Endodermal cell (in vitro differentiated cells): ENCODE measurements around the gene ASTN2. TPM values are rescaled to one million over a fixed set of nuclear protein-coding genes. Genes with fewer than 3 reads are reported as not detected.

ENCODE experiments used
- DNase-seq: peaks from one replicate; pipeline ENCODE4 v3.0.0-alpha.2; 2017
- H3K27ac ChIP-seq: 2 replicates; pipeline ENCODE4 v1.5.1; 2013; ENCODE audit warnings: mild to moderate bottlenecking, low read depth, low read length, moderate library complexity
- H3K27me3 ChIP-seq: 2 replicates; pipeline ENCODE4 v1.6.1; 2013; ENCODE audit warnings: mild to moderate bottlenecking, low read length, moderate library complexity; ENCODE audit not compliant: insufficient read depth, control insufficient read depth, poor library complexity, severe bottlenecking
- H3K36me3 ChIP-seq: 2 replicates; pipeline ENCODE4 v1.7.0; 2013; ENCODE audit warnings: mild to moderate bottlenecking, low read length, moderate library complexity; ENCODE audit not compliant: control insufficient read depth, insufficient read depth
- H3K4me1 ChIP-seq: one replicate; pipeline ENCODE4 v1.7.0; 2013; ENCODE audit warnings: low read length; ENCODE audit not compliant: control insufficient read depth, insufficient read depth
- H3K4me3 ChIP-seq: 2 replicates; pipeline ENCODE4 v1.5.1; 2013; ENCODE audit warnings: mild to moderate bottlenecking, low read length, moderate library complexity
- H3K9ac ChIP-seq: 2 replicates; pipeline ENCODE4 v1.6.1; 2013; ENCODE audit warnings: mild to moderate bottlenecking, low read length, moderate library complexity; ENCODE audit not compliant: poor library complexity, severe bottlenecking; ENCODE audit errors: extremely low read depth
- H3K9me3 ChIP-seq: 2 replicates; pipeline ENCODE4 v1.6.1; 2013; ENCODE audit warnings: mild to moderate bottlenecking, low read length, moderate library complexity; ENCODE audit not compliant: control insufficient read depth
- H3K27ac Mint-ChIP-seq: 2 replicates; pipeline ENCODE4 v1.8.0; 2020; ENCODE audit warnings: mixed read lengths
- H3K27me3 Mint-ChIP-seq: 2 replicates; pipeline ENCODE4 v1.8.0; 2021; ENCODE audit warnings: mild to moderate bottlenecking, mixed read lengths; ENCODE audit not compliant: insufficient read depth
- H3K36me3 Mint-ChIP-seq: 2 replicates; pipeline ENCODE4 v1.8.0; 2020; ENCODE audit warnings: low read depth, mixed read lengths
- H3K4me1 Mint-ChIP-seq: 2 replicates; pipeline ENCODE4 v1.8.0; 2020; ENCODE audit warnings: mixed read lengths
- H3K4me3 Mint-ChIP-seq: 2 replicates; pipeline ENCODE4 v1.8.0; 2020; ENCODE audit warnings: mild to moderate bottlenecking, moderate library complexity, mixed read lengths
- H3K9me3 Mint-ChIP-seq: 2 replicates; pipeline ENCODE4 v1.8.0; 2020; ENCODE audit warnings: mild to moderate bottlenecking, mixed read lengths
- WGBS, 2 experiments: methylation state at CpG; one replicate each; pipeline versions ENCODE4 v1.1.5 to v1.1.7; 2013; ENCODE audit warnings: missing lambda C conversion rate in 2 of 2, mixed read lengths in 1 of 2; ENCODE audit not compliant: insufficient coverage in 1 of 2, insufficient read length in 1 of 2; 5-methylcytosine and 5-hydroxymethylcytosine counted together
- total RNA-seq, 2 donors: library from RNA; stranded (reverse); fragmentation: NEBNext Ultra II Directional in 1 of 2; extraction: Animal tissue kit (Norgen Biotek cat#: 25700) in 1 of 2; gene quantifications; 2 replicates in 1 of 2; 3 replicates in 1 of 2; pipeline ENCODE4 v1.2.1, GENCODE V29; 2021
- TF ChIP-seq, protein P1 (sequence below): fragments of 200-600 bp; sonication (generic); conservative IDR thresholded peaks from 2 replicates; pipeline ENCODE4 v1.5.0; 2021; ENCODE audit warnings: antibody characterized with exemption, mild to moderate bottlenecking

ASTN2 gene
- total RNA-seq, 2 donors from 2014 or later = 8.9 to 10.4 TPM

DNA sequence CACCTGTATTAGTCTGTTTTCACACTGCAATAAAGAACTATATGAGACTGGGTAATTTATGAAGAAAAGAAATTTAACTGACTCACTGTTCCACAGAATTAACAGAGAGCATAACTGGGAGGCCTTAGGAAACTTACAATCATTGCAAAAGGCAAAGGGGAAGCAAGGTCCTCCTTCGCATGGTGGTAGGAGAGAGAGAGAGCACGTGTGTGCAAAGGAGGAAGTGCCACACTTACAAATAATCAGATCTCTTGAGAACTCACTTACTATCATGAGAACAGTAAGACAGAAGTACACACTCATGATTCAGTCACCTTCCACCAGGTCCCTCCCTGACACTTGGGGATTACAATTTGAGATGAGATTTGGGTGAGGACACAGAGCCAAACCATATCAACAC is 469.0 kb downstream of the ASTN2 start:
- Mint-ChIP-seq H3K9me3 (no peaks in the 10 kb centered on the region), H3K4me1 (peaks cover 22% of the 10 kb centered on the region), H3K4me3 (no peak overlapping the region), H3K27ac (no peak overlapping the region), H3K36me3 (no peaks in the 10 kb centered on the region), H3K27me3 (no peaks in the 10 kb centered on the region)
- H3K27ac ChIP-seq = no peak overlapping the region
- no peaks in the 10 kb centered on the region for H3K36me3 ChIP-seq
- no peaks in the 10 kb centered on the region for H3K9me3 ChIP-seq
- no peak overlapping the region for H3K9ac ChIP-seq
- no peak overlapping the region for H3K4me3 ChIP-seq
- H3K27me3 ChIP-seq = no peaks in the 10 kb centered on the region
- no peak for DNase-seq
- 71% methylated on average over 1 of the region's 2 CpGs; no CpG with 5 or more reads in 1 of the 2 experiments for WGBS, 2 experiments
- TF ChIP-seq, protein P1, sequence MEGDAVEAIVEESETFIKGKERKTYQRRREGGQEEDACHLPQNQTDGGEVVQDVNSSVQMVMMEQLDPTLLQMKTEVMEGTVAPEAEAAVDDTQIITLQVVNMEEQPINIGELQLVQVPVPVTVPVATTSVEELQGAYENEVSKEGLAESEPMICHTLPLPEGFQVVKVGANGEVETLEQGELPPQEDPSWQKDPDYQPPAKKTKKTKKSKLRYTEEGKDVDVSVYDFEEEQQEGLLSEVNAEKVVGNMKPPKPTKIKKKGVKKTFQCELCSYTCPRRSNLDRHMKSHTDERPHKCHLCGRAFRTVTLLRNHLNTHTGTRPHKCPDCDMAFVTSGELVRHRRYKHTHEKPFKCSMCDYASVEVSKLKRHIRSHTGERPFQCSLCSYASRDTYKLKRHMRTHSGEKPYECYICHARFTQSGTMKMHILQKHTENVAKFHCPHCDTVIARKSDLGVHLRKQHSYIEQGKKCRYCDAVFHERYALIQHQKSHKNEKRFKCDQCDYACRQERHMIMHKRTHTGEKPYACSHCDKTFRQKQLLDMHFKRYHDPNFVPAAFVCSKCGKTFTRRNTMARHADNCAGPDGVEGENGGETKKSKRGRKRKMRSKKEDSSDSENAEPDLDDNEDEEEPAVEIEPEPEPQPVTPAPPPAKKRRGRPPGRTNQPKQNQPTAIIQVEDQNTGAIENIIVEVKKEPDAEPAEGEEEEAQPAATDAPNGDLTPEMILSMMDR = no peak
- H3K4me1 ChIP-seq = no peaks in the 10 kb centered on the region

DNA sequence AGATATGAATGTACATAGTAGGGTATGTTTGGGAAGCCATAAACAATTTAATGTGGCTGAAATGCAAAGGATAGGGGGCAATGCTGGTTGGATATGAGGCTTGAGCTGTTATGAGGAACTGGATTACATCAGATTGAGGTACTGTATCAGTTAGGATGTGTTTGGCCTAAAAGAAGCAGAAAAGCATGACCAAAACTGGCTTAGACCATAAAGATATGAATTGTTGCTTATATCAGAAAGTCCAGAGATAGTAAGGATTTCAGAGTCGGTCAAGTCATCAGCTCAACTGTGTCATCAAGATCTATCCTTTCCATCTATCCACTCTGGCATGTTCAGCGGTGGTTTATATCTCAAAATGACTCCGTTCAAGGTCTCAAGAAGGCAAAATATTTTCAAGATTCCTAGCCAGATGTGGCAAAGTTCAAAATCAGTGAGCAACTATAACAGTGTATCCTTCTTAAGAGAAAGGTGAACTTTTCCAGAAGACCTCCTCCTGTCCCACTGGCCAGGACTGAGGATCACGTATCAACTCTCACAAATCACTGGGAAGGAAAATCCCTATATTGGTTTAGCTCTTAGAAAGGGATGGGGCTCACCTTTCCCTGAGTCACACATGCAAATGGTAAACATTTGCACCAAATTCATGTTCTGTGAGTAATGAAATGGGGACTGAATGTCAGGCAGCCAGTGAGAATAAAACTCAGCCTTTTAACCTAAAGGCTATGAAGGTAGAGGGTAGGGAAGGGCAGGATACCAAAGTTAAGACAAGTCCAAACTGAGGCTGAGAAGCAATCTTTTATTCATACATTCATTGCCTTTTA is 469.9 kb downstream of the ASTN2 start:
- Histone ChIP-seq H3K9me3 (no peaks in the 10 kb centered on the region), H3K4me3 (no peak overlapping the region), H3K27me3 (no peaks in the 10 kb centered on the region), H3K36me3 (no peaks in the 10 kb centered on the region), H3K27ac (no peak overlapping the region), H3K9ac (no peak overlapping the region), H3K4me1 (no peaks in the 10 kb centered on the region)
- H3K4me3 Mint-ChIP-seq = no peak overlapping the region
- no peaks in the 10 kb centered on the region for H3K27me3 Mint-ChIP-seq
- H3K36me3 Mint-ChIP-seq = no peaks in the 10 kb centered on the region
- peaks cover 22% of the 10 kb centered on the region for H3K4me1 Mint-ChIP-seq
- H3K27ac Mint-ChIP-seq = no peak overlapping the region
- WGBS, 2 experiments = 89 to 94% methylated on average over 2 to 4 of the region's 4 CpGs
- no peaks in the 10 kb centered on the region for H3K9me3 Mint-ChIP-seq
- DNase-seq = peak; percentile 53
- TF ChIP-seq, protein P1 = no peak

DNA sequence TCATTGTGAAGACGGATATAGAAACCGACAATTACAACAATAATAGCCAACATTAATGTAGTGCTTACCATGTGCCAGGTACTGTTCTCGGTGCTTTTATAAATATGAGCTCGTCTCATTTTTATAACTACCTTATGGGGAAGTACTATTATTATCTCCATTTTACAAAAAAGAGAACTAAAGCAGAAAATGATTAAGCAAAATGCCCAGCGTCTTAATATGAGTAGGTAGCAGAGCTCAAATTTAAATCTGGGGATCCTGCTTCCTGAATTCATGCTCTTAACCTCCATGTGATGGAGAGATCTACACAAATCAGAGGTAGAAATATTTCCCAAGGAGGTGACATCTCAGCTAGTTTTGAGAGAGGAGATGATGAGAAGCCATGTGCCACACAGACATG is 470.9 kb downstream of the ASTN2 start:
- no peaks in the 10 kb centered on the region for H3K9me3 Mint-ChIP-seq

More for the DNA sequence above, 470.9 kb downstream of the ASTN2 start:
- H3K4me1 Mint-ChIP-seq = peaks cover 22% of the 10 kb centered on the region
- H3K4me3 ChIP-seq = no peak overlapping the region
- no peaks in the 10 kb centered on the region for H3K36me3 Mint-ChIP-seq
- H3K27me3 Mint-ChIP-seq = no peaks in the 10 kb centered on the region
- H3K27ac Mint-ChIP-seq = no peak overlapping the region
- 88 to 95% methylated on average over 3 to 5 of the region's 5 CpGs for WGBS, 2 experiments
- no peaks in the 10 kb centered on the region for H3K36me3 ChIP-seq
- DNase-seq = no peak
- H3K9me3 ChIP-seq = no peaks in the 10 kb centered on the region
- H3K4me1 ChIP-seq = no peaks in the 10 kb centered on the region
- no peak overlapping the region for H3K4me3 Mint-ChIP-seq
- TF ChIP-seq, protein P1 = no peak
- H3K27ac ChIP-seq = no peak overlapping the region
- H3K9ac ChIP-seq = no peak overlapping the region
- H3K27me3 ChIP-seq = no peaks in the 10 kb centered on the region
